CD4-positive, CD25-positive, alpha-beta regulatory T cell (primary cell): ENCODE data around the gene LRRFIP1. TPM values are rescaled to one million over a fixed set of nuclear protein-coding genes. Genes with fewer than 3 reads are reported as not detected.

ENCODE experiments used
- ATAC-seq, 2 donors: fragments of 150-1000 bp; cut with Tn5 transposase; one replicate each; pipeline ENCODE4 v1.10.0; 2021; ENCODE audit warnings: low read depth in 2 of 2, moderate number of reproducible peaks in 2 of 2, moderate library complexity in 1 of 2
- DNase-seq, 3 donors: peaks; one replicate each; pipeline versions ENCODE4 v3.0.0 to v3.0.0-alpha.2; 2012 to 2022; ENCODE audit warnings: mixed read lengths in 1 of 3
- H3K27ac ChIP-seq: one replicate; pipeline ENCODE4 v1.7.0; 2013; ENCODE audit warnings: mild to moderate bottlenecking, low read length; ENCODE audit not compliant: insufficient read depth, poor library complexity, severe bottlenecking
- H3K27me3 ChIP-seq: one replicate; pipeline ENCODE4 v1.7.0; 2013; ENCODE audit warnings: low read length; ENCODE audit not compliant: control insufficient read depth, insufficient read depth
- H3K36me3 ChIP-seq: one replicate; pipeline ENCODE4 v1.7.0; 2013; ENCODE audit warnings: mild to moderate bottlenecking, low read length, moderate library complexity; ENCODE audit not compliant: control insufficient read depth, insufficient read depth
- H3K4me1 ChIP-seq: 2 replicates; pipeline ENCODE4 v1.7.0; 2013; ENCODE audit warnings: mild to moderate bottlenecking, low read length; ENCODE audit not compliant: insufficient read depth, control insufficient read depth, poor library complexity, severe bottlenecking
- H3K4me3 ChIP-seq: one replicate; pipeline ENCODE4 v1.7.0; 2013; ENCODE audit warnings: low read depth, mild to moderate bottlenecking, low read length, moderate library complexity
- H3K9me3 ChIP-seq, 2 experiments: 1 replicate in 1 of 2; 2 replicates in 1 of 2; pipeline ENCODE4 v1.7.0; 2013; ENCODE audit warnings: low read length in 2 of 2, mild to moderate bottlenecking in 1 of 2, moderate library complexity in 1 of 2; ENCODE audit not compliant: control insufficient read depth in 2 of 2
- H3K27ac Mint-ChIP-seq, 3 donors: one replicate each; pipeline ENCODE4 v1.8.0; 2020 to 2022; ENCODE audit warnings: mild to moderate bottlenecking in 3 of 3, mixed read lengths in 3 of 3, moderate library complexity in 2 of 3
- H3K27me3 Mint-ChIP-seq: one replicate; pipeline ENCODE4 v1.8.0; 2022; ENCODE audit warnings: mild to moderate bottlenecking, mixed read lengths
- H3K36me3 Mint-ChIP-seq: one replicate; pipeline ENCODE4 v1.8.0; 2020; ENCODE audit warnings: mixed read lengths
- H3K4me1 Mint-ChIP-seq, 4 donors: one replicate each; pipeline ENCODE4 v1.8.0; 2020 to 2022; ENCODE audit warnings: mixed read lengths in 4 of 4, mild to moderate bottlenecking in 1 of 4
- H3K4me3 Mint-ChIP-seq, 4 donors: one replicate each; pipeline ENCODE4 v1.8.0; 2020 to 2022; ENCODE audit warnings: mild to moderate bottlenecking in 4 of 4, mixed read lengths in 4 of 4, moderate library complexity in 3 of 4
- H3K9me3 Mint-ChIP-seq, 7 donors: one replicate each; pipeline ENCODE4 v1.8.0; 2020 to 2022; ENCODE audit warnings: mixed read lengths in 7 of 7, mild to moderate bottlenecking in 3 of 7, moderate library complexity in 2 of 7
- polyA plus RNA-seq, 4 donors: library from polyadenylated mRNA; unstranded; fragments of 300-500 nt; fragmentation: Illumina TruSeq; gene quantifications; one replicate each; pipeline ENCODE4 v1.2.3, GENCODE V29; 2021
- total RNA-seq: library from RNA; stranded (reverse); gene quantifications from one replicate; pipeline ENCODE4 v1.2.3, GENCODE V29; 2022

The LRRFIP1 gene
- total and polyA plus RNA-seq, 5 donors from 2014 or later, result 69.4 to 183 (median 80.3) TPM

DNA sequence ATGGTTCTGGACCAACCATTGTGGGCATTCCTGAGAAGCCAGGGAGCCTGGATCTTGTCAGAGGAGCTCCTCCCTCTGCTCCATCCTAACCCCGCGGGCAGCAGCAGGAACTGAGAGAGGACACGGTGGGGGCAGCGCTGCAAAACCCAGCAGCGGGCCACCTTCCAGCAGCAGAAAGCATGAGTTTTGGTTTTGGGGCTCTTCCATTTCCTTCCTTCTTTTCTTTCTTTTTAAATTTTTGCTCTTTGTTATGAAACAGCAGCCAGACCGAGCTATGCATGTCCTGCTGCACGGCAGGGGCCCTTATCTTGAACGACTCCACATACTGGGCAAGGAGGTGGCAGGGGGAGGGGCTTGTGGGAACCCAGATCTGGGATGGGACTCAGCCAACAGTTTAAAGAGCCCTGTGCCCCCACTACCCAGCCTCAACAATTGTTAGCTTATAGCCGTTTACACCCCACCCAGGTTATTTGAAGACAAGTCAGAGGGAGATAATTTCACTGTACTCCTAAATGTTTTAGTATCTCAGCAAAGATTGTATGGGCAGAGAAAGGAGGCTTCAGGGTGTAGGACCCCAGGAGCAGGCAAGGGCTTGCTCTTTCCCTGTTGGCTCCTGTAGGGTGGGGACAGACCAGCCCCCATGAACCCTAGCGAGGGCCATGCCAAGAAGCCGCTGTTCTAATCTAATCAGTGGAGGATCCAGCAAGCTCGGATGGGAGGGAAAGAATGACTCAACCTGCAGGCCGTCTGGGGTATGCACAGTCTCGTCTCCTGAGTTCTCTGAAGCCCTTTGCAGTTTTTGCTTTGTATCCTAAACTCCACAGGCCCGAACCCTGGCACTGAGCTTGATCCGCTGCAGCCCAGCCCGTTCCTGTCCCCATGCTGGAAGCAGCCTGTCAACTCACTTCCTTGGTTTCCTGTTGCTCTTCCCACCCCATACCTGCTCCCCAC is 75.3 kb downstream of the LRRFIP1 start:
- peak in 2 of 3 donors; percentile 19 to 42 for DNase-seq
- H3K4me3 ChIP-seq, result peak overlapping the region; percentile 57
- peak overlapping the region; percentile 92 to 95 (median 93) for H3K27ac Mint-ChIP-seq

DNA sequence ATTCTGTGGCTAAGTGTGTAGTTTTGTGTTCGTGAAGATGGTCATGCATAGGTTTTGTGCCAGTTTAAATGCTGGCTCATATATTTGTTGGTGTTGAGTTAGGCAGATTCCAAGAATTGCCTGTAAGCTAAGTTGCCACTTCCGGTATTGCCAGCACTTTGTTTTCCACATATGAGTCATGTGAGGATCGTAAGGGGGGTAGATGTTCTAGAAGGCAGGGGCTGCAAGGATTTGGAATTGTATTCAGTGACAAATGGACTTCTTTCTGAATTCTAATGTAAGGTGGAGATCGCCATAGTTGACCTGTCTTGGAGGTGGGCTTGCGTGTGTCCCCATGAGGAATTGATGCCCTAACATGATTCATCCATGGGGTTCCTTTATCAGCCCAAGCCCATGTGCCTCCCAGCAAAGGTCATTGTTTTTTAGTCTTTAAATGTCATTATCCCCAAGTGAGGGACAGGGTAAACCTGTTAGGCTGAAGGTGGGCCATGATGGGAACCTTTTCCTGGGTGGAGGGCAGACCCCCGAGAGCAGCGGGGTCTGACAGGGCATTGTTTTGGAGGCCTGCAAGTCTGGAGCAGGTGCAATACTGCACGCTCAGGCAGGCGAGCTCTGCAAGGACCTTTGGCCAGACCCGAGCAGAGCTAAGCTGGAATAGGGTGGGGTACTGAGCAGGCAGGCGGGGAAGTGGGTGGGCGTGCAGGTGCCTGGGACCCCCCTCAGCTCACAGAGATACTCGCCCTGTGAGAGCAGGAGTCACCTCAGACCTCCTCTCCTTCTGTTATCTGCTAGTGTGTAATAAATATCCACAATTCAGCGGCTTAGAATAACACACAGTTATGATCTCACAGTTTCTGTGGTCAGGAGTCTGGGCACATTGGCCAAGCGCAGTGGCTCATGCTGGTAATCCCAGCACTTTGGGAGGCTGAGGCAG is 77.4 kb downstream of the LRRFIP1 start:
- ATAC-seq (no peak), DNase-seq (peak in 1 of 3 donors; percentile 58)
- H3K4me3 ChIP-seq, result peak overlapping the region; percentile 35
- peak overlapping the region; percentile 49 for H3K27ac ChIP-seq
- no peaks in the 10 kb centered on the region for H3K27me3 ChIP-seq
- Mint-ChIP-seq H3K4me3 (peak overlapping the region; percentile 4 to 94 (median 66)), H3K4me1 (peaks cover 38 to 93% (median 70%) of the 10 kb centered on the region in 4 donors), H3K9me3 (peaks cover 0 to 1% (median 0%) of the 10 kb centered on the region in 7 donors), H3K27ac (peak overlapping the region; percentile 92 to 95 (median 93)), H3K36me3 (peaks cover 11% of the 10 kb centered on the region), H3K27me3 (no peaks in the 10 kb centered on the region)
- H3K9me3 ChIP-seq, result no peaks in the 10 kb centered on the region
- peaks cover 18% of the 10 kb centered on the region for H3K36me3 ChIP-seq
- peaks cover 71% of the 10 kb centered on the region for H3K4me1 ChIP-seq

More for the DNA sequence above, 75.3 kb downstream of the LRRFIP1 start:
- Mint-ChIP-seq H3K27me3 (no peaks in the 10 kb centered on the region), H3K36me3 (peaks cover 7% of the 10 kb centered on the region), H3K9me3 (peaks cover 0 to 1% (median 0%) of the 10 kb centered on the region in 7 donors), H3K4me1 (peaks cover 38 to 97% (median 78%) of the 10 kb centered on the region in 4 donors), H3K4me3 (peak overlapping the region; percentile 77 to 94 (median 88))
- peaks cover 4% of the 10 kb centered on the region for H3K36me3 ChIP-seq
- peak; percentile 24 to 45 for ATAC-seq
- H3K27me3 ChIP-seq, result no peaks in the 10 kb centered on the region
- H3K27ac ChIP-seq, result peak overlapping the region; percentile 65
- peaks cover 90% of the 10 kb centered on the region for H3K4me1 ChIP-seq
- H3K9me3 ChIP-seq, result no peaks in the 10 kb centered on the region

DNA sequence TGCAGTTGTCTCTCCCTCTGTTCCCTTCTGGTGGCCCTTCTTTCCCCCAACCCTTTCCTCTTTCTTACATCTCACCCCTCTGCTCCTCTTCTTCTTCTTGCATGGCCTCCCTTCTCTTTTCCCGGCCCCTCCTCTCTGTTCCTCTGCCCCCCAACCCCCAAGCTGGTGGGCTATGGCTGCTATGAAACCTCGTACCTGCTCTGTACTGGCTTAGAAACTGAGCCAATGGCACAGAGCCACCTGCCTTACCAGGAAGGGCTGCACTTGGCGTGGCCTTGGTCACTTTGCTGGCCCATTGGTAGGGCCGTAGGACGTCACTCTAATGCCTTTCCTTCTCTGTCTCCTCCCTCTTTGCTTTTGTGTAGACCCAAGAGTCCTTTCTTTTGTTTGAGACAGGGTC is 78.9 kb downstream of the LRRFIP1 start:
- Histone ChIP-seq H3K4me1 (peaks cover 56% of the 10 kb centered on the region), H3K4me3 (no peak overlapping the region), H3K27ac (peak overlapping the region; percentile 28), H3K27me3 (no peaks in the 10 kb centered on the region), H3K36me3 (peaks cover 28% of the 10 kb centered on the region), H3K9me3 (no peaks in the 10 kb centered on the region)
- H3K4me1 Mint-ChIP-seq, result peaks cover 38 to 78% (median 59%) of the 10 kb centered on the region in 4 donors
- ATAC-seq, result no peak
- no peaks in the 10 kb centered on the region for H3K27me3 Mint-ChIP-seq
- DNase-seq, result no peak
- H3K4me3 Mint-ChIP-seq, result peak overlapping the region; percentile 39 to 73 (median 56)
- peaks cover 0 to 1% (median 0%) of the 10 kb centered on the region in 7 donors for H3K9me3 Mint-ChIP-seq
- H3K36me3 Mint-ChIP-seq, result peaks cover 14% of the 10 kb centered on the region
- H3K27ac Mint-ChIP-seq, result peak overlapping the region; percentile 71 to 92 (median 78)

DNA sequence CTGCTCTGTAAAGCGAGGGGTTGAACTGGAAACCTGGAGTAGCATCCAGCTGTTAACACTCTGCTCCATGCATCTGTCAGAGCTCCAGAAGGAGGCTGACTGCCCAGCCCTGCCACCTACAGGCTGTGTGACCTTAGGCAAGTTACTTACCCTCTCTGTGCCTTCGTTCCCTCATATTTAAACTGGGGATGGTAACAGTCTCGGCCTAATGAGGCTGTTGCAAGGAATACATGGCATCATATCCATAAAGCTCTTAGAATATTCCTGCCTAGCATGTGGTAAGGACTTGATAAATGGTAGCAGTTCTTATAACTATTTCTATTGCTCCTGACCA is 80.6 kb downstream of the LRRFIP1 start:
- Histone ChIP-seq H3K27ac (no peak overlapping the region), H3K4me1 (peaks cover 38% of the 10 kb centered on the region)
- peak in 1 of 3 donors; percentile 32 for DNase-seq

DNA sequence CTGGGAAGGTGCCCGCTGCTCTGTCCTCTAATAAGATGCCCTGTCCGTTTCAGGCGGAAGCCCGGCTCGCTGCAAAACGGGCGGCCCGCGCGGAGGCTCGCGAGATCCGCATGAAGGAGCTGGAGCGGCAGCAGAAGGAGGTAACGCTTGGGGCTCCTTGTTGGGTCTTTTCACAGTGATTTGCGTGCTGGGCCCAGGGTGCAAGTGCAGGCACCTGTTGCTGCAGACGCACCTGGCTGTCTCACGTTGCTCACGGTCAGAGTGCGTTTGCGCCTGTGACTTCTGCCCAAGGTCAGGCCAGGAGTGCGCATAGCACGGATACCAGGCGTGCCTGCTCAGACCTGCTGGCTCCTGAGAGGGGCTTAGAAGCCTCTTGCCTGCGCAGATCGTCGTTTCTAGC is 81.1 kb downstream of the LRRFIP1 start:
- H3K27ac ChIP-seq, result no peak overlapping the region
- H3K4me1 ChIP-seq, result peaks cover 34% of the 10 kb centered on the region
- Mint-ChIP-seq H3K36me3 (peaks cover 18% of the 10 kb centered on the region), H3K9me3 (peaks cover 0 to 1% (median 0%) of the 10 kb centered on the region in 7 donors), H3K27me3 (no peaks in the 10 kb centered on the region), H3K27ac (peak overlapping the region in 1 of 3 donors; percentile 42), H3K4me3 (no peak overlapping the region), H3K4me1 (peaks cover 27 to 71% (median 49%) of the 10 kb centered on the region in 4 donors)
- no peaks in the 10 kb centered on the region for H3K27me3 ChIP-seq
- H3K9me3 ChIP-seq, result no peaks in the 10 kb centered on the region
- peaks cover 41% of the 10 kb centered on the region for H3K36me3 ChIP-seq
- no peak overlapping the region for H3K4me3 ChIP-seq
- no peak for ATAC-seq
- no peak for DNase-seq

More for the DNA sequence above, 80.6 kb downstream of the LRRFIP1 start:
- Mint-ChIP-seq H3K27me3 (no peaks in the 10 kb centered on the region), H3K27ac (peak overlapping the region in 2 of 3 donors; percentile 42 to 92), H3K36me3 (peaks cover 18% of the 10 kb centered on the region), H3K4me1 (peaks cover 23 to 71% (median 49%) of the 10 kb centered on the region in 4 donors), H3K9me3 (peaks cover 0 to 1% (median 0%) of the 10 kb centered on the region in 7 donors), H3K4me3 (peak overlapping the region in 1 of 4 donors; percentile 73)
- no peak for ATAC-seq
- H3K9me3 ChIP-seq, result no peaks in the 10 kb centered on the region
- no peak overlapping the region for H3K4me3 ChIP-seq
- no peaks in the 10 kb centered on the region for H3K27me3 ChIP-seq
- H3K36me3 ChIP-seq, result peaks cover 41% of the 10 kb centered on the region

DNA sequence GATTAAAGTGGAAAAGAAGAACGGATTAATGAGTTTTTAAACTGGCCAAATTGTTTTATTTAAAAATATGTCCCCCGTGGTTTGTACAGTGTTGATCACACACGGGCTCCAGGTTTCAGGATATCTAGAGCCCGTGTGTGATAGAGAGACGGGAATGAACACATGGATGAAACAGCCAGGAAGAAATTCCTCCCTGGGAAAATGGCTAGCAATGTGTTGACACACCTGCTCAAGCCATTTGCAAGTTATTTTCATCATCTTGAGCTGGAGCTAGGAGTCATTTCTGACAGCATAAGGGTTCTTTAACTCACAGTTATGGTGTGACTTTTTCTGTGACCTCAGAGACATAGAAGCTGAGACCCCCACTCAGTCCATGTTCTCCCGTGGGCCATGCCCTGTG is 81.6 kb downstream of the LRRFIP1 start:
- no peak for ATAC-seq
- Histone ChIP-seq H3K4me1 (peaks cover 31% of the 10 kb centered on the region), H3K27ac (no peak overlapping the region), H3K36me3 (peaks cover 41% of the 10 kb centered on the region), H3K4me3 (no peak overlapping the region), H3K27me3 (no peaks in the 10 kb centered on the region), H3K9me3 (no peaks in the 10 kb centered on the region)
- H3K27ac Mint-ChIP-seq, result peak overlapping the region in 1 of 3 donors; percentile 26
- H3K36me3 Mint-ChIP-seq, result peaks cover 18% of the 10 kb centered on the region
- H3K9me3 Mint-ChIP-seq, result no peaks in the 10 kb centered on the region
- no peak overlapping the region for H3K4me3 Mint-ChIP-seq
- H3K27me3 Mint-ChIP-seq, result no peaks in the 10 kb centered on the region
- peaks cover 30 to 69% (median 49%) of the 10 kb centered on the region in 4 donors for H3K4me1 Mint-ChIP-seq
- no peak for DNase-seq

DNA sequence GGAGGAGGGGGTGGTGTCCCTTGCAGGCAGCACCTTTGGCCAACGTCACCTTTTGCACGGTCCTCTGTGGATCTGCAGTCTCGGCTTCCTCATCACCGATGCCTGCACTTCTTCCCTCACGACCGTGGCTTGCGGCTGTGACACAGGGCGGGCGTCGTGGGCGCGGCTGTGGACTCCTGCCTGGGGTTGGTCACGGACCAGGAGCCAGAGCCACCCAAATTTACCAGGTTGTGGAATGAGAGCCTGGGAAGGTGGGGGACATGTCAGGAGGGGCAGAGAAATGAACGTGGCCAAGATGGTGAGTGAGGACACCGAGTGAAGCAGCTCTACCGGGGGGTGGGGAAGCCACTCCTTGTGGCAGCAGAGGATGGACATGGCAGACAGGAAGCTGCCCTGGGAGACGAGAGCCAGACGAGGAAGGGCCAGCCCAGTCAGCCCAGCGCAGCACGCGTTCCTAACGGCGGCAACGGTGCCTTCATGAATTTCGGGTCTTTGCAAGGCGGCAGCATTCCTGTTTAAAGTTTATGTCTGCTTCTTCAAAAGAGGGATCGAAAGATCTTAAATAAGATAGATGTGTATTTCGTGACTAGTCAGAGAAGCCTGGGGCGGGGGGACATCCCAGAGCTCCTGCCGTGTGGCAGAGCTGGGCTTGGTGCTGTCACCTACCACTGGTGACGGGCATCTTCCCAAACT is 84.2 kb downstream of the LRRFIP1 start:
- peaks cover 12% of the 10 kb centered on the region for H3K4me1 ChIP-seq
- H3K9me3 Mint-ChIP-seq, result no peaks in the 10 kb centered on the region

More for the DNA sequence above, 84.2 kb downstream of the LRRFIP1 start:
- no peak overlapping the region for H3K27ac ChIP-seq
- H3K27me3 Mint-ChIP-seq, result no peaks in the 10 kb centered on the region
- peak overlapping the region in 1 of 4 donors; percentile 7 for H3K4me3 Mint-ChIP-seq
- peaks cover 32 to 66% (median 53%) of the 10 kb centered on the region in 4 donors for H3K4me1 Mint-ChIP-seq
- DNase-seq (no peak), ATAC-seq (no peak)
- peak overlapping the region; percentile 42 to 54 (median 48) for H3K27ac Mint-ChIP-seq
- H3K27me3 ChIP-seq, result no peaks in the 10 kb centered on the region
- H3K9me3 ChIP-seq, result no peaks in the 10 kb centered on the region
- peaks cover 11% of the 10 kb centered on the region for H3K36me3 Mint-ChIP-seq
- no peak overlapping the region for H3K4me3 ChIP-seq
- peaks cover 46% of the 10 kb centered on the region for H3K36me3 ChIP-seq
